Psoas muscle (tissue), 8 donors: ENCODE data around the gene SPATA19. TPM values are rescaled to one million over a fixed set of nuclear protein-coding genes. Genes with fewer than 3 reads are reported as not detected.

Experiments used
- ATAC-seq, 4 donors: fragments of 200-7000 bp; cut with Tn5 transposase; one replicate each; pipeline ENCODE4 v1.9.1; 2020; ENCODE audit warnings: moderate library complexity in 3 of 4, mild to moderate bottlenecking in 2 of 4
- DNase-seq, 2 donors: peaks; one replicate each; pipeline ENCODE4 v3.0.0-alpha.2; 2020
- H3K27ac ChIP-seq: fragments of 200-600 bp; one replicate; pipeline ENCODE4 v1.8.0; 2022
- H3K27me3 ChIP-seq, 3 donors: fragments of 200-600 bp in 1 of 3; one replicate each; pipeline versions ENCODE4 v1.6.1 to v1.8.0; 2013 to 2022; ENCODE audit warnings: low read length in 2 of 3, mild to moderate bottlenecking in 2 of 3, moderate library complexity in 1 of 3; ENCODE audit not compliant: insufficient read depth in 3 of 3
- H3K36me3 ChIP-seq, 2 donors: fragments of 200-600 bp in 1 of 2; one replicate each; pipeline versions ENCODE4 v1.6.1 to v1.8.0; 2013 to 2022; ENCODE audit warnings: low read depth in 1 of 2, mild to moderate bottlenecking in 1 of 2, moderate library complexity in 1 of 2; ENCODE audit not compliant: insufficient read depth in 1 of 2
- H3K4me1 ChIP-seq: fragments of 200-600 bp; one replicate; pipeline ENCODE4 v1.8.0; 2022
- H3K4me3 ChIP-seq: fragments of 200-600 bp; one replicate; pipeline ENCODE4 v1.8.0; 2022; ENCODE audit warnings: mild to moderate bottlenecking
- H3K9me3 ChIP-seq: fragments of 200-600 bp; one replicate; pipeline ENCODE4 v1.8.0; 2022
- CTCF ChIP-seq: fragments of 200-600 bp; IDR thresholded peaks from one replicate; pipeline ENCODE4 v1.8.0; 2022; ENCODE audit warnings: antibody characterized with exemption
- WGBS, 3 donors: extraction: QIAGEN DNeasy Blood & Tissue Kit; methylation state at CpG; one replicate each; pipeline versions ENCODE4 v1.1.6 to v1.1.7; 2013; 5-methylcytosine and 5-hydroxymethylcytosine counted together
- intact Hi-C, 2 donors: fragments of 100-400 bp; cut with DNase I; formaldehyde crosslinking; loops; one replicate each; pipeline versions ENCODE4 v1.11.0 to v1.14.2; 2022
- polyA plus RNA-seq, 3 donors: library from polyadenylated mRNA; stranded (reverse); fragments of 200-250 nt; gene quantifications; one replicate each; pipeline ENCODE4 v1.2.3, GENCODE V29; 2013
- total RNA-seq, 4 donors: library from RNA; stranded (reverse); fragmentation: NEBNext Ultra II Directional in 2 of 4; extraction: Animal tissue kit (Norgen Biotek cat#: 25700) in 2 of 4; gene quantifications; one replicate each; pipeline versions ENCODE4 v1.2.1 to v1.2.4, GENCODE V29; 2021 to 2023
- donor health status: healthy with polysubstance abuse.
- donor health status: DM: no; HTN: no; CAD: no; lungs with moderate emphysema.
- donor health status: Bipolar disorder and iron deficiency.
- donor health status: healthy.
- donor health status: DM: yes; HTN: yes; CAD: no.
- donor health status: DM: no; HTN: no; CAD: no.
- donor health status: DM: no; HTN: no; CAD: no.
- donor health status: DM: yes; HTN: yes; CAD: no.

The SPATA19 gene
- total and polyA plus RNA-seq, 7 donors: not detected

GRCh38 chr11:133844217-133844616 lies 1.1 kb downstream of the SPATA19 start:
- 68 to 72% (median 71%) methylated on average over 6 of the region's 6 CpGs for WGBS, 3 donors
- Histone ChIP-seq H3K4me1 (no peaks in the 10 kb centered on the region), H3K27me3 (no peaks in the 10 kb centered on the region), H3K27ac (no peak overlapping the region), H3K4me3 (no peak overlapping the region), H3K9me3 (peaks cover 4% of the 10 kb centered on the region), H3K36me3 (no peaks in the 10 kb centered on the region)
- intact Hi-C loops: no loop called here
- TF ChIP-seq CTCF: no peak
- ATAC-seq (no peak), DNase-seq (no peak)

GRCh38 chr11:133843454-133843987 lies 1.8 kb downstream of the SPATA19 start:
- 55 to 63% (median 57%) methylated on average over 13 of the region's 13 CpGs for WGBS, 3 donors
- H3K27me3 ChIP-seq: no peaks in the 10 kb centered on the region
- no peak for TF ChIP-seq CTCF
- no peak for DNase-seq
- intact Hi-C loops: no loop called here
- no peak overlapping the region for H3K27ac ChIP-seq
- H3K36me3 ChIP-seq: no peaks in the 10 kb centered on the region
- H3K4me3 ChIP-seq: no peak overlapping the region
- peaks cover 4% of the 10 kb centered on the region for H3K9me3 ChIP-seq
- ATAC-seq: no peak
- no peaks in the 10 kb centered on the region for H3K4me1 ChIP-seq

- 51 to 75% (median 68%) methylated on average over 5 of the region's 5 CpGs for WGBS, 3 donors
Observed at GRCh38 chr11:133842730-133843129, 2.6 kb downstream of the SPATA19 start.

GRCh38 chr11:133842053-133842452 lies 3.3 kb downstream of the SPATA19 start:
- H3K36me3 ChIP-seq: no peaks in the 10 kb centered on the region
- 67 to 82% (median 77%) methylated on average over 7 of the region's 7 CpGs for WGBS, 3 donors
- H3K9me3 ChIP-seq: no peaks in the 10 kb centered on the region
- intact Hi-C loops: no loop called here
- no peak for DNase-seq
- H3K4me3 ChIP-seq: no peak overlapping the region
- no peak overlapping the region for H3K27ac ChIP-seq
- H3K27me3 ChIP-seq: no peaks in the 10 kb centered on the region
- ATAC-seq: no peak
- TF ChIP-seq CTCF: no peak
- H3K4me1 ChIP-seq: no peaks in the 10 kb centered on the region

More at GRCh38 chr11:133842730-133843129, 2.6 kb downstream of the SPATA19 start:
- no peak overlapping the region for H3K4me3 ChIP-seq
- TF ChIP-seq CTCF: no peak
- no peaks in the 10 kb centered on the region for H3K27me3 ChIP-seq
- intact Hi-C loops: no loop called here
- no peaks in the 10 kb centered on the region for H3K36me3 ChIP-seq
- DNase-seq (no peak), ATAC-seq (no peak)
- peaks cover 3% of the 10 kb centered on the region for H3K9me3 ChIP-seq
- no peaks in the 10 kb centered on the region for H3K4me1 ChIP-seq
- no peak overlapping the region for H3K27ac ChIP-seq
